Right cardiac atrium (tissue), 5 donors: Measurements from ENCODE around the gene MYH7. TPM values are rescaled to one million over a fixed set of nuclear protein-coding genes. Genes with fewer than 3 reads are reported as not detected.

ENCODE experiments used
- ATAC-seq, 2 donors: fragments of 200-7000 bp; cut with Tn5 transposase; one replicate each; pipeline versions ENCODE4 v1.8.0 to v1.9.1; 2020; ENCODE audit warnings: moderate library complexity in 2 of 2, mild to moderate bottlenecking in 1 of 2
- DNase-seq, 3 donors: peaks; one replicate each; pipeline ENCODE4 v3.0.0-alpha.2; 2020
- H3K27ac ChIP-seq: one replicate; pipeline ENCODE4 v1.5.1; 2013; ENCODE audit warnings: mild to moderate bottlenecking, low read length, control low read depth, moderate library complexity
- H3K27me3 ChIP-seq: one replicate; pipeline ENCODE4 v1.6.1; 2013; ENCODE audit not compliant: control insufficient read depth, insufficient read depth
- H3K4me1 ChIP-seq: one replicate; pipeline ENCODE4 v1.6.1; 2013; ENCODE audit warnings: low read length; ENCODE audit not compliant: control insufficient read depth, insufficient read depth
- H3K4me3 ChIP-seq: one replicate; pipeline ENCODE4 v1.5.1; 2013; ENCODE audit warnings: low read length, control low read depth
- H3K9me3 ChIP-seq: one replicate; pipeline ENCODE4 v1.6.1; 2013; ENCODE audit warnings: low read length; ENCODE audit not compliant: control insufficient read depth
- WGBS: extraction: QIAGEN DNeasy Blood & Tissue Kit; methylation state at CpG from one replicate; pipeline ENCODE4 v1.1.7; 2013; 5-methylcytosine and 5-hydroxymethylcytosine counted together
- intact Hi-C, 4 donors: fragments of 100-400 bp; cut with DNase I; formaldehyde crosslinking; loops; one replicate each; pipeline versions ENCODE4 v1.11.0 to v1.14.0; 2022 to 2023
- microRNA-seq, 2 donors: library from miRNA; unstranded; fragments of <30 nt; microRNA quantifications; one replicate each; pipeline ENCODE4 v1.2.0, GENCODE V29; 2020 to 2021
- polyA plus RNA-seq: library from polyadenylated mRNA; stranded (reverse); fragments of 200-250 nt; gene quantifications from one replicate; pipeline ENCODE4 v1.2.3, GENCODE V29; 2013
- total RNA-seq, 4 donors: library from RNA; stranded (reverse); fragmentation: NEBNext Ultra II Directional; extraction: Animal tissue kit (Norgen Biotek cat#: 25700); gene quantifications; one replicate each; pipeline ENCODE4 v1.2.1, GENCODE V29; 2021
- donor health status: healthy with polysubstance abuse.
- donor health status: DM: no; HTN: yes; CAD: no.
- donor health status: DM: no; HTN: no; CAD: no.
- donor health status: DM: no; HTN: yes; CAD: no; lungs with severe emphysema.
- donor health status: DM: yes; HTN: yes; CAD: no.

The MYH7 gene
- total and polyA plus RNA-seq, 5 donors: 461 to 2,251 (median 639) TPM

DNA sequence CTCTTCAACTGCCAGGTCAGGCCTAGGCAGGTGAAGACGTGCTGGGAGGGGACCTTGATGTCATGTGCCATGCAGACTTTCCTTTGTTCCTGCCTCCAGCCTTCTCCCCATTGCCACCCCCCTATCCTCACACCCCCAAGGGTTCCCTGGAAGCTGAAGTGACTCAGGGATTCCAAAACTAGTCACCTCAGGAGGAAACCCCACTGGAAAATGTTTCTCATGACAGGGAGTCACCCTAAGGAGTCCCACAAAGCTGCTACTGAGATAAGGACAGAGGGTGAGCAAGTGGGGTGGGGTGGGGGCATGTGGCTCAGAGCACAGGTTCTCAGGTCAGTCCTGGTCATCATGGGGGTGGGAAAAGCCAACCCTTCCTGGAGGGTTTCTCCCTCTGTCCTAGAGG lies 65.2 kb downstream of the MYH7 start:
- intact Hi-C loops: no loop called here
- no peaks in the 10 kb centered on the region for H3K9me3 ChIP-seq
- no peaks in the 10 kb centered on the region for H3K27me3 ChIP-seq
- DNase-seq: no peak
- H3K27ac ChIP-seq: no peak overlapping the region
- WGBS: 56% methylated on average over 1 of the region's 1 CpG
- no peak overlapping the region for H3K4me3 ChIP-seq
- ATAC-seq: no peak
- no peaks in the 10 kb centered on the region for H3K4me1 ChIP-seq

DNA sequence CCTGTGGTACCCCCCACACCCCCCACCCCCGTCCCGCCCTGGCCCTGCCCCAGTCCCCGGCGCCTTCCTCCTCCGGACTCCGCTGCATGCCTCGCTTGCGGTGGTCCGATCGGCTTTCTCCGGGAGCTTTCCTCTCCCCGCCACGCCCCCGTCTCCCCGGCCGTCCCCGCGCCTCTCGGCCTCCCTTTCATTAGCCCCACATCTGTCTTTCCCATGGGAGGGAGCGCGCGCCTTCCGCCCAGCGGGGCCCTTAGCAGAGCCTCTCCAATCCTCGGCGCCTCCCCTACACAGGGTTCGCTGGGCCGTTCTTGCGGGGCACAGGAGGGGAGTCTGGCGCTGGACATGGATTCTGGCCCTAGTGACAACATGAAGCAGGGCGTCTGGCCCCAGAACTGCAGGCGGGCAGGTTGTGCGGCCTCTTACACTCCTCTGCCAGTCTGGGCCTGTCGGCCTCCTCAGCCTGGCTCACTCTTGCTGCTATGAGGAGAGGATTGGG lies 69.0 kb downstream of the MYH7 start:
- ATAC-seq (peak; percentile 56 to 60), DNase-seq (peak; percentile 79 to 91 (median 91))
- no peaks in the 10 kb centered on the region for H3K9me3 ChIP-seq
- WGBS: 12% methylated on average over 34 of the region's 34 CpGs
- intact Hi-C loops: no loop called here
- no peaks in the 10 kb centered on the region for H3K27me3 ChIP-seq
- no peaks in the 10 kb centered on the region for H3K4me1 ChIP-seq
- H3K27ac ChIP-seq: peak overlapping the region; percentile 71
- H3K4me3 ChIP-seq: peak overlapping the region; percentile 40

DNA sequence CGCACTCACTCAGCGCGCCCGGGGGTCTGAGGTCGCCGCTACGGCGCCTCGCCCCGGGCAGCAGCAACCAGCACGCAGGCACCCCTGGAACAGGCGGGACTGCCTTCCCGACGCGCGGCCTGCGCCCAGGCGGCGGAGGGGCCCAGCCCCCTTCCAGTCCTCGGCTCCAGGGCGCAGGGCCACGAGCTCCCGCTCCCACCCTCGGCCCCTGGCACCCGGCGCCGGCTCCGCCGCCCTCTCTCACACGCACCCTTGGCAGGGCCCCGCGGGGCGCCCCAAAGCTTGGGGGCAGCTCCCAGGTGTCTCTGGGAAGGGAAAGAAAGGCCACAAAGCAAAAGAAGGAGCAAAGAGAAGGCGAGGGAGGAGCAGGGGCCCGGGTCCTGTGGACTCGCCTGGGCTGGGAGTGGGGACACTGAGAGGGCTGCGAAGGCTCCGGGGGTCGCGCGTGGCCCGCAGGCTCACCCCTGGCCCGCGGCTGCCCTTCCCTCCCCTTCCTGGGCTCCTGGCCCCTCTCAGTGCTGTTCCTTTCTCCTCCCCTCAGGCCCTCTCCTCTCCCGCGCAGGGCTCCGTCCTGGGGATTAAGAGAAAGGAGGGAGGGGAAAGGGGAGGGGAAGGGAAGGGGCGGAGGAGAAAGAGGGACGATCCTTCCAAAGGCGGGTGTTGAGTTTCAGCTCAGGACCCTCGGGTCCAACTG lies 69.6 kb downstream of the MYH7 start:
- intact Hi-C loops: no loop called here
- ATAC-seq (peak; percentile 72 to 78), DNase-seq (peak; percentile 59 to 84 (median 79))
- 3% methylated on average over 51 of the region's 51 CpGs for WGBS
- H3K27ac ChIP-seq: peak overlapping the region; percentile 81
- H3K4me3 ChIP-seq: peak overlapping the region; percentile 40
- no peaks in the 10 kb centered on the region for H3K27me3 ChIP-seq
- H3K4me1 ChIP-seq: no peaks in the 10 kb centered on the region
- no peaks in the 10 kb centered on the region for H3K9me3 ChIP-seq

DNA sequence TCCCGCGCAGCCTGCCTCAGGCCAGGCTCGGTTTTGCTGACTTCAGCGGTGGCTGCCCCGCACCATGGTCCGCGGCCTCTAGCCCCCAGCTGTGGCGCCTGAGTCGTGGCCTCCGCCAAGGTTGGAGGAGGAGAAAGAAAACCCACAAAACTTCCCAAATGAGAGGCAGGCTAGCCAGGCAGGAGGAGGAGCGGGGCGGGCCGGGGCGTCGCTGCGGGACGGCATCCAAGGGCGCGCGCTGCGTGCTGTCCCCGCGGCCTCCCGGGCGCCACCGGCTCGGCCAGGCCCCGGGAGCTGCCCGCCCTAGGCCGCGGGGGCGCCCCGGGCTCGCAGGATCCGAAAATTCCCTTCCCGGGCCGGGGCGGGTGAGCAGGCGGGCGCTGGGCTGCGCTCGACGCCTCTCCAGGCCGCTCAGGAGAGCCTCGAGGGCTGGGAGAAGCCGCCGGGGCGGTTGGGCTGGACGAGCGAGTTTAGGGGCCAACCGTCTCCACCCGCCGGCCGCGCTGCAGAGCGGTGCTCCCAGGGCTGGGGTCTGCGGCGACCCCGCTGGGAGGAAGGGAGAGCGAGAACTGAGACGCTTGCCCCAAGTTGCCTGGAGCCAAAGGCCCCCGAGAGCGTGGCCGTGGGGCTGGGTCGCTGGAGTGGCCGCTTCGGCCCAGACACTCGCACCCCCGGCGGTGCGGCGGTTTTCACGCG lies 70.3 kb downstream of the MYH7 start, which contains the start of gene EFS:
Gene EFS, minus strand, starts transcription at position 137 of the 696 bp plus-strand sequence. CDS start 147 bp downstream, outside the sequence.
- intact Hi-C loops: no loop called here
- peak; percentile 65 to 71 for ATAC-seq

DNA sequence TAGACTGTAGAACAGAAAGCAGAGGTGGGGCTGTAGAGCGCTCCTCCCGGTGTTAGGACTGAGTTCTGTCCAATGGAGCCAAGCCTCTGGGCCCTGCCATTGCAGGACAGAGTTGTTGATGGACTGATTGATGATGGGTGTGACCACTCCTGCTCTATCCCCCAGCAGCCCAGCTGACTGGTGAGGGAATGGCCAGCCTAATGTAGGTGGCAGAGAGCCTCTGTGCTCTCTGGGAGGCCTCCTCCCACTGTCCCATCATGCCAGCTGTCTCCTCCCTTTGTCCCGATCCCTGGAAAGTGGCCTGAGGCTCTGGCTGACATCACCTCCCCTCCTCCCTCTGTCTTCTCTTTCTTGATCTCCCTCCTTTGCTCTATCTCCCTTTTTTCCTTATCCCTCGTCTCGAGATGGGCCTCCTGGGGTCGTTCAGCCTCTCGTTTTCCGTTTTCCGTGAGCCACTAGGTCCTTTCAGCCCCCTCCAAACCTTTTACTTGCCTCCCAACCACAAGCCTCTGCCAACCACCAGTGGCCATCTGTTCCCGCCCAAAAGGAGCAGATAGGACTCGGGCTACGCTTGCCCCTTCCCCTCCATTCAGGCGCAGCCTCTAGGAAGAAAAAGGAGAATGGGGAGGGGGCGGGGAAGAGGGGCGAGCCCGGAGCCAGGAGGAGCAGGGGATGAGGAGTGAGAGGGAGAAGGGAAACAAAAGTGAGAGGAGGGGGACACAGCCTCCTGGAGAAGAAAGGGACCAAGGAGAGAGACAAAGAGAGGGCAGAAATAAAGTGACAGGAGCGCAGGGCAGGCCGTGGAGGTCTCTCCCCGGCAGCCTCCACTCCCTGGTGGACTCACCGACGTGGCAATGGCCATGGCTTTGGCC lies 71.1 kb downstream of the MYH7 start:
- no peaks in the 10 kb centered on the region for H3K4me1 ChIP-seq

More for the DNA sequence above, 70.3 kb downstream of the MYH7 start, which contains the start of gene EFS:
- Histone ChIP-seq H3K4me1 (no peaks in the 10 kb centered on the region), H3K27ac (peak within 1 kb of the TSS; percentile 81), H3K27me3 (no peaks in the 10 kb centered on the region), H3K9me3 (no peaks in the 10 kb centered on the region), H3K4me3 (peak within 1 kb of the TSS; percentile 40)
- DNase-seq: peak; percentile 72 to 91 (median 89)
- 5% methylated on average over 74 of the region's 74 CpGs for WGBS

More for the DNA sequence above, 71.1 kb downstream of the MYH7 start:
- ATAC-seq (peak; percentile 50 to 53), DNase-seq (peak; percentile 65 to 86 (median 70))
- Histone ChIP-seq H3K27me3 (no peaks in the 10 kb centered on the region), H3K9me3 (no peaks in the 10 kb centered on the region), H3K4me3 (peak overlapping the region; percentile 40), H3K27ac (peak overlapping the region; percentile 81)
- intact Hi-C loops: no loop called here
- 28% methylated on average over 21 of the region's 21 CpGs for WGBS

Small RNA genes lying within 50 kb of the gene (microRNA-seq; reads per million reads assigned to microRNA genes)
- gene MIR208A (7,222 to 31,986 reads per million in 2 donors), gene MIR208B (4,189 to 7,770 reads per million in 2 donors)

Other genes with a start within 250 kb of the MYH7 start
- gene RNF212B, start 197.7 kb downstream of the MYH7 start, total RNA-seq: not detected
- gene RNF212B, start 197.7 kb downstream of the MYH7 start, polyA plus RNA-seq: not detected
- 10 to 100 TPM in 2 of 4 donors, 1 to 10 TPM in 2; 8.4 to 12.7 (median 10.4) TPM for gene HOMEZ, start 149.5 kb downstream of the MYH7 start, total RNA-seq
- 9.8 TPM for gene HOMEZ, start 149.5 kb downstream of the MYH7 start, polyA plus RNA-seq
- gene PPP1R3E, start 132.8 kb downstream of the MYH7 start, total RNA-seq: 10 to 100 TPM in 2 of 4 donors, 1 to 10 TPM in 2; 6.1 to 15.3 (median 10.6) TPM
- 7.9 TPM for gene PPP1R3E, start 132.8 kb downstream of the MYH7 start, polyA plus RNA-seq
- gene BCL2L2, start 128.8 kb downstream of the MYH7 start, total RNA-seq: 10 to 100 TPM; 40.4 to 51.9 (median 48.8) TPM
- gene BCL2L2, start 128.8 kb downstream of the MYH7 start, polyA plus RNA-seq: 38.1 TPM
- 10 to 100 TPM; 93.6 to 97.9 (median 96.4) TPM for gene PABPN1, start 114.2 kb downstream of the MYH7 start, total RNA-seq
- 107 TPM for gene PABPN1, start 114.2 kb downstream of the MYH7 start, polyA plus RNA-seq
- 10 to 100 TPM; 42.4 to 72.5 (median 55.9) TPM for gene SLC22A17, start 82.8 kb downstream of the MYH7 start, total RNA-seq
- gene SLC22A17, start 82.8 kb downstream of the MYH7 start, polyA plus RNA-seq: 47.2 TPM
- gene EFS, start 70.5 kb downstream of the MYH7 start, total RNA-seq: 10 to 100 TPM in 1 of 4 donors, 1 to 10 TPM in 3; 6.7 to 10.1 (median 7.8) TPM
- gene EFS, start 70.5 kb downstream of the MYH7 start, polyA plus RNA-seq: 6.2 TPM
- not detected for gene IL25, start 62.9 kb downstream of the MYH7 start, total RNA-seq
- gene IL25, start 62.9 kb downstream of the MYH7 start, polyA plus RNA-seq: 0.09 TPM
- 1 to 10 TPM in 3 of 4 donors, under 1 TPM in 1; 0.36 to 1.4 (median 1.2) TPM for gene CMTM5, start 58.6 kb downstream of the MYH7 start, total RNA-seq
- 13.9 TPM for gene CMTM5, start 58.6 kb downstream of the MYH7 start, polyA plus RNA-seq
- gene MYH6, start 27.4 kb downstream of the MYH7 start, total RNA-seq: over 10,000 TPM; 12,862 to 15,773 (median 14,347) TPM
- gene MYH6, start 27.4 kb downstream of the MYH7 start, polyA plus RNA-seq: 11,120 TPM
- 10 to 100 TPM; 19.3 to 23.4 (median 21.8) TPM for gene NGDN, start 34.0 kb upstream of the MYH7 start, total RNA-seq
- gene NGDN, start 34.0 kb upstream of the MYH7 start, polyA plus RNA-seq: 26.8 TPM
- 1 to 10 TPM in 1 of 4 donors, under 1 TPM in 3; 0.31 to 1.0 (median 0.87) TPM for gene ZFHX2, start 116.1 kb upstream of the MYH7 start, total RNA-seq
- gene ZFHX2, start 116.1 kb upstream of the MYH7 start, polyA plus RNA-seq: 0.50 TPM
- gene THTPA, start 120.6 kb upstream of the MYH7 start, total RNA-seq: 10 to 100 TPM; 18.8 to 21.5 (median 20.9) TPM
- 22.9 TPM for gene THTPA, start 120.6 kb upstream of the MYH7 start, polyA plus RNA-seq
- 10 to 100 TPM; 13.8 to 17.9 (median 15.4) TPM for gene AP1G2, start 132.1 kb upstream of the MYH7 start, total RNA-seq
- gene AP1G2, start 132.1 kb upstream of the MYH7 start, polyA plus RNA-seq: 12.9 TPM
- gene JPH4, start 143.1 kb upstream of the MYH7 start, total RNA-seq: under 1 TPM; 0.11 to 0.38 (median 0.27) TPM
- 0.23 TPM for gene JPH4, start 143.1 kb upstream of the MYH7 start, polyA plus RNA-seq
- not detected for gene DHRS2, start 200.7 kb upstream of the MYH7 start, total RNA-seq
- gene DHRS2, start 200.7 kb upstream of the MYH7 start, polyA plus RNA-seq: not detected